CD4-positive, alpha-beta T cell treated with Interleukin-4 for 1 hour (primary cell): ENCODE results near the gene DDX23.
"Not testable (repeated sequence)": the region's sequence is repeated elsewhere in the genome, so short reads cannot be mapped to it uniquely, and the experiment has no call there.

Source experiments
- DNase-seq, 2 donors: peaks; one replicate each; pipeline ENCODE4 v3.0.0-alpha.2; 2020 to 2022

The DDX23 gene

DNA sequence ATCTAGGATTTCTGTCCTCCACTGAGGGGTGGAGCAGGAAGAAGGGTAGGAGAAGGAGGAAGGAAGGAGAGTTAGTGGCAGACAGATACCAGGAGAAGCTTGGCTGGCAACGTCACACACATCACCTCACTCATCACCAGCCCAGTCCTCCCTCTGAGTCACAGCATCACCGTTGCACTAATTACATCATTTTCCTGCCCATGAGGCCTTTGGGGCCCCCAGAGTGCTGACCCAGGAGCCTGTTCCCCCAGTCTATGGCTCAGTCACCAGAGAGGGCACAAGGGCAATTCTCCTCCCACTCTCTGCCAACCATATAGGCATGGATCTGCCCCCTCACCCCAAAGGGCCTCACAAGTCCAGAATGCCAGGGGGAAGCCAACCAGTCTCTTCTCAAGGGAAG, 9.1 kb upstream of the DDX23 start:
- no peak for DNase-seq

DNA sequence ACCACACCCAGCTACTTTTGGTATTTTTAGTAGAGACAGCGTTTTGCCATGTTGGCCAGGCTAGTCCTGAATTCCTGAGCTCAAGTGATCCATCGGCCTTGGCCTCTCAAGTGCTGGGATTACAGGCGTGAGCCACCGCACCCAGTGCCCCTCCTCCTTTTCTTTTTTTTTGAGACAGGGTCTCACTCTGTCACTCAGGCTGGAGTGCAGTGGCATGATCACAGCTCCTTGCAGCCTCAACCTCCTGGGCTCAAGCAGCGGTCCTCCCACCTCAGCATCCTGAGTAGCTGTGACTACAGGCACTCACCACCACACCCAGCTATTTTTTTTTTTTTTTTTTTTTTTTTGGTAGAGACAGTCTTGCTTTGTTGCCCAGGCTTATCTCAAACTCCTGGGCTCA, 8.3 kb upstream of the DDX23 start:
- not testable (repeated sequence) for DNase-seq

DNA sequence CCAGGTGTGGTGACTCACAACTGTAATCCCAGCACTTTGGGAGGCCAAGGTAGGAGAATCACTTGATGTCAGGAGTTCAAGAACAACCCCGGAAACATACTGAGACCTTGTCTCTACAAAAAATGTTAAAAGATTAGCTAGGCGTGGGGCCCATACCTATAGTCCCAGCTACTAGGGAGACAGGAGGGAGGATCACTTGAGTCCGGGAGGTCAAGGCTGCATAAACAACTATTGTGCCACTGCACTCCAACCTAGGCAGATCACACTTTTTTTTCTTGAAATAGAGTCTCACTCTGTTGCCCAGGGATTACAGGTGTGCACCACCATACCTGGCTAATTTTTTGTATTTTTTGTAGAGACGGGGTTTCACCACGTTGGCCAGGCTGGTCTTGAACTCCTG, 7.6 kb upstream of the DDX23 start:
- no peak for DNase-seq

DNA sequence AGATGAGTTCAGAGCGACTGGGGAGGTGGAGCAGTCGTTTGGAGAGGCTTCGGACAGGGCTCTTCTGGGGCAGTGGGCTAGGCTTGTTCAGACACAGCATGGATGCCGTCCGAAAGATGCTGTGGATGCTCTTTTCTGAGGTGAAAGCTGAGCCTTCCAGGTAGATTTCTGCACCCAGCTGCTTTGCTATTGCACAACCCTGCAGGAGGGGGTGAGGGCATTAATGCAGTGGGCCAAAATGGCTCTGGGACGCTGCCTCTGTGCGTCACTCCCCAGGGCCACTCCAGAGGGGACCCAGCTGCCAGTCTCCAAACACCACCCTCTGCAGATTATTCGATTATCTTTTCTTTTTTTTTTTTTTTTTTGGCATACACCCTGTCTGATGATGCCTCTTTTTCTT, 6.1 kb upstream of the DDX23 start:
- DNase-seq, result no peak

DNA sequence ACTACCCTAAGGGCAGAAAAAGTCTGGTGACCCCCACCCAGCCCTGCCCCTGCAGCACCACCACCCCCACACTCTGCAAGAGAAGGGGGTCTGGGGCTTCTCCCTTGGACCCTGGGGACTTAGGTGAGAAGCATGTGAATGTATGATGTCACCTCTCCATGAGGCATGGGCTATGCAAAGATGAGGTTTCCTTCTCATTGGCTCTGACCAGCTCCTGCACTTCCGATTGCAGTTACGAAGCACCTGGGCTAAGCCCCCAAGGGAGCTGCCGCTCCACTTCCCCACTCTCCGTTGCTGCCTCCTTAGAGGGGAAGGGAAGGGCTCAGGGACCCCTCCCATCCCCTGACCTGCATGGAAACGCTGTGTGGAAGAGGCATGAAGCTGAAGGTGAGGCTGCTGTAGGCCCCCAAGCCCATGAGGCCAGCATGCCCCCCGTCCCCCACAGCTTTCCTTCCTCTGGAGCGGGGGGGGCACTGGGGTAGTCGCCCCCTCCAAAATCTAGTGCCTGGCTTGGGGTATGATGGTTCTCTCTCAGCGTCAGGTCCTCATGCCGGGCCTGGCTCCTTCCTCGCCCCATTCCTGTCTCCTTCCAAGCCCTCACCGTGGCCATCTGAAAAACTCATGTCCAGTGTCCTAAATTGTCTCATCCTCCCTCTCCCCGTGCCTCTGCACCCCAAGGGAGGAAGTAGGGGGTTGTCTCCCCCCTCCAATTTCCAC, 5.5 kb upstream of the DDX23 start:
- no peak for DNase-seq

DNA sequence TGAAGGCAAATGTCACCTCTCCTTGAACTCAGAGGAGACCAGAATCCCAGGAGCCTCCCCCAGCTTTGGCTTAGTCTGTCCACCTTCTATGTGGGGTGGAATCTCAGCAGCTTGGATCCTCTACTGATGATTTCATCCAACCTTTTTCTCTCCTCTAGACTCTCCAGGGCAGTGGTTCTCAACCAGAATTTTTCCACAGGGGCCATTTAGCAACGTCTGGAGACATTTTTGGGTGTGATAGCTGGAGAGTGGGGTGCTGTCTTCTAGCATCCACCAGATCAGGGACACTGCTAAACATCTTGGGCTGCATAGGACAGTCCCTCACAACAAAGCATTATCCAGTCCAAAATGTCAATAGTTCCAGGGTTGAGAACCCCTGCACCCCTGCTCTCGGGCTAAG, 4.4 kb upstream of the DDX23 start:
- DNase-seq, result no peak

DNA sequence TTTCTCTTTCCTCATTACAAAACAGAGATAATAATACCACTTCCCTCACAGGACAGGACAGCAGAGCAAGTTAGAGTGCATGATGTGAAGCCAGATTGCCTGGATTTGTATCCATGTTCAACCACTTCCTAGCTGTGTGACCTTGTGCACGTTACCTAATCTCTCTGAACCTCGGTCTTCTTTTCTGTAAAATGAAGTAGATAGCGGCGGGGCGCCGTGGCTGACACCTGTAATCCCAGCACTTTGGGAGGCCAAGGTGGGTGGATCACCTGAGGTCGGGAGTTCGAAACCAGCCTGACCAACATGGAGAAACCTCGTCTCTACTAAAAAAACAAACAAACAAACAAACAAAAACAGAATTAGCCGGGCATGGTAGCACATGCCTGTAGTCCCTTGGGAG, 3.0 kb upstream of the DDX23 start:
- not testable (repeated sequence) for DNase-seq

DNA sequence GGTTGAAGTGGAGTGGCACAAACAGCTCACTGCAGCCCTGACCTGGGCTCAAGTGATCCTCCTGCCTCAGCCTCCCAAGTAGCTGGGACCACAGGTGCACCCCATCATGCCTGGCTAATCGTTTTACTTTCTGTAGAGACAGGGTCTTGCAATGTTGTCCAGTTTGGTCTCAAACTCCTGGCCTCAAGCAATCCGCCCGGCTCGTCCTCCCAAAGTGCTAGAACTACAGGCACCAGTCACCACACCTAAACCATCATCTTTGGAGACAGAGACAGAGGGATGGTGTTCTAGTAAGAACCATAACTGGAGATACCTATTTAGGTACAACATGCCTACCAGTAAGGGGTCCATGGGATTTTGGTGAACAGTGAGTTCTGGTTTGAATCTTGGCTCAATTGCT, 2.5 kb upstream of the DDX23 start:
- no peak for DNase-seq

DNA sequence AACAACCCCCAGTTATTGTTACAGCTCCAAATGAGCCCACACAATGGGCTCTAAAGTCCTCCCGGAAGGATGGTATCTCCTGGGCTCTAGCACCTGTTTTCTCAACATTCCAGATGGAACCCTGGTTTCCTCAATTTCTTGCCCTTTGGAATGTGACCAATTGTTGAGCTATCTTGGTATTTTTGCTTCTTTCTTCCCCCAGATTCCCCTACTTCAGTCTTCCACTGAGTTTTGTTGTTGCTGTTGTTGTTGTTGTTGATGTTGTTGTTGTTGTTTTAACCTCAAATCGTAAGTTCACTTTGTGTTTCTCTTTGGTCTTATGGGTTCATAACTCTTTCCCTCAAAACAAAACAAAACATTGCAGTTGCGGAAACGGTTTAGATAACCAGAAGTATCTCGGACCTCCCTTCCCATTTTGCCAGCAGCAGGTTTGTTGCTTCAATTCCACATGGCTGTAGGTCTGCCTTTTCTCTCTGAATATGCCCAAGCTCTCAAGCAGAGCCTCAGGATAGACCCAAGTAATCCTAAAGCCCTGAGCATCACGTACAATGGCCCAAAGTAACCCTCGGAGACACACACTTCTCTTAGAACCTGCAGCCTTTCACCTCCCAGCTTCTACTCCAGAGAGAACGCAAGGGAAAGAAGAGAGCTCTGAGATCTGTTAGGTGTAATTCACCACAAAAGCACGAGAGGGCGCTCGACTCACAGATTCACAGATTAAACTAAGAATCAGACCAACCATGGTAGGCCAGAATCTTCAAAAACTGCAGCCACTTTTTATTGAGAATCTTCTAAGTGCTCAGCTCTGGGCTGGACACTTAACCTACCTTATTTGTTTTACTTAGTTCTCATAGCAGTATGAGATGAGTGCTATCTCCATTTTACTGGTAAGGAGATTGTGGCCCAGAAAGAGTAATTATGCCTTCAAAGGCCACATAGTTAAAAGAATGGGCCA, 1.0 kb upstream of the DDX23 start:
- DNase-seq, result peak; percentile 89 to 92

DNA sequence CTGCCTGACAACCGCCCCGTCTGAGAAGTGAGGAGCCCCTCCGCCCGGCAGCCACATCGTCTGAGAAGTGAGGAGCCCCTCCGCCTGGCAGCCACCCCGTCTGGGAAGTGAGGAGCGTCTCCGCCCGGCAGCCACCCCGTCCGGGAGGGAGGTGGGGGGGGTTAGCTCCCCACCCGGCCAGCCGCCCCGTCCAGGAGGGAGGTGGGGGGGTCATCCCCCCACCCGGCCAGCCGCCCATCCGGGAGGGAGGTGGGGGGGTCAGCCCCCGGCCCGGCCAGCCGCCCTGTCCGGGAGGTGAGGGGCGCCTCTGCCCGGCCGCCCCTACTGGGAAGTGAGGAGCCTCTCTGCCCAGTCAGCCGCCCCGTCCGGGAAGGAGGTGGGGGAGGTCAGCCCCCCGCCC, 9.9 kb downstream of the DDX23 start:
- not testable (repeated sequence) for DNase-seq

DNA sequence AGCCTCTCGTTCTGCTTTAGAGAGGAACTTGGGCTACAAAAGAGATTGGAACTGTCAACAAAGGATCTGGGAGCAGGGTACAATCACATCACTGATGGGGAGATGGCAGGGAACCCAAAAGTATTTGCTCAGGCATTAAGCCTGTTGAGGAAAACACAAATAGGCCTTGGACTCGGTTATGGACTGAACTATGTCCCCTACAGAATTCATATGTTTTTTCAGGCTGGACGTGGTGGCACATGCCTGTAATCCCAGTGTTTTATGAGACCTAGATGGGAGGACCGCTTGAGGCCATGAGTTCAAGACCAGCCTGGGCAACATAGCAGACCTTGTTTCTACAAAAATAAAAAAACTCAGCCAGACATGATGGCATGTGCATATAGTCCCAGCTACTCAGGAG, 13.9 kb downstream of the DDX23 start:
- DNase-seq, result no peak

DNA sequence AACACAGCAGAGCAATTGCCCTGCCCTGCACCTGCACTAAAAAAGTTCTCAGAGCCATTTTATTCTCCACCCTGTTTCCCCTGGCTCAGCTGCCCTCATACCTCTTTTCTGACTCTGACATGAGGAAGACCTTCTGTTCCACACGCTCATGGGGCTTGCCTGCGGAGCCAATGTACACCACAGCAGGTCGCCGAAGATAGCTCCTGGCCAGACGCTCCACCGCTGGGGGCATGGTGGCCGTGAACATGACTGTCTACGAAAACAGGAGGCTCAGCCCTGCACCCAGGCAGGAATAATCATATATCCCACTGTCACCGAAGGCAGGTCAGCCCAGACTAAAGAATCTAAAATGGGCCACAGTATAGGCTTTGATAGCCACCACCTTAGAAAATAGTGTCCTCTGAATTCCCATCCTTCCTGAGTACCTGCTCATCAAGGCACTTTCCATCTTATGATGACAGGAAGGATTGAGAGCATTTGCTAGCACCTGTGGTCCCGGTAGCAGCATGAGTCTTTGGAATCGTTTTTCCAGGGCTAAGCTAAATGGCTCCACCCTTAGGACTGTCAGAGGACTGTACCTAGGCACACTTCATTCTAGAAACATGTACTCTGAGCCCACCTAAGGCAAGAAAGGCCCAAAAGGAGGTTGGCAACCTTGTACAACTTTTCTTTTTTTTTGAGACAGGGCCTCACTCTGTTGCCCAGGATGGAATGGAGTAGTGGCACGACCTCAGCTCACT, 19.5 kb downstream of the DDX23 start:
- DNase-seq, result no peak

DNA sequence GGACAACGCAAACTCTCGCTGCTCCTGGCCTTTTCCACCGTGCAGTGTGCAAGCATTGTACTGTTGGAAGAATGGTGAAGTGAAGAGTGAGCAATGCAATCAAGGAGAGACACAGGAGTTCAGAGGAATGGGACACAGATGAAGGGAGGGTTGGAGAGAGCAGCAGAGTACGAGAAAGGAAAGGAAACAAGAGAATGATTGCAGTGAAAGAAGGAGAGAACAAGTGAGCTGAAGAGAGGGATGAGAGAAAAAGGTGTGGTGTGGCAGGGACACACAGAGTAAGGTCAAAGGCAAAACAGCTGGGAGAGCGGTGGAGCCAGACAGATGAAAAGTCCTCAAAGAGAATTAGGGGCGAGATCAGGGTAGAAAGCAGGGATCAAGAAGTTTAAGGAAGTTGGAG, 20.7 kb downstream of the DDX23 start:
- DNase-seq, result no peak

DNA sequence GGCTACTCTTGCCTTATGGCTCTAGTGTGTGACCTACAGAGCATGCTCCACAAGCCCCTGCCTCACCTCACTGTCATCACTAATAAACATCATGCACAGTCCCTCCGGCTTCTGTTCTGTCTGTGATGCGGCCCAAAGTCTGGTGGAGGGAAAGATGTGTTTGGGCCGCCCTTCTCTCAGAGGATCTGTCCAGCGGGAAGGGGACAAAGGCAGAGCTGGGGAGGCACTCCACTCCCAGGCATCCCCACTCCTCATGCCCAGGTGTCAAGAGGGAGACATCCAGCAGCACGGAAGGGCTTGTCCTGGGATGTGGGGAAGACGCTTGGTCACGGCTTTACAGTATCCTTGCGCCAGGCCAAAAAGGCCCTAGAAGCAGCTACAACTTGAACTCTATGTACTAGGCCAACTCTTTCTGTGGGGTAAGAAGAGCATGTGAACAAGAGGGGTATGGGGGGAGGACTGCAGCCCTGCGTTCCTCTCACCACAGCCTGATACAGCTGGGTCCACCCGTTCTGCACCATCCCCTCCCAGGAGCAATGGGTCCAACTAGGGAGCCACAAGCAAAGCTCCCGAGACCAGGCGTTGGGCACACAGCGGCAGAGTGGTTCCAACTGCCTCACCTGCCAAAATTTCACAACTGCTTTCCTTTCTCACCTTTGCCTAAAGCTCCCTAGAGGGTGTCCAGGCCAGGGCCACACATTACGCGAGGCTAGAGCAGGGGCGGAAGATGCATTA, 23.0 kb downstream of the DDX23 start:
- no peak for DNase-seq

DNA sequence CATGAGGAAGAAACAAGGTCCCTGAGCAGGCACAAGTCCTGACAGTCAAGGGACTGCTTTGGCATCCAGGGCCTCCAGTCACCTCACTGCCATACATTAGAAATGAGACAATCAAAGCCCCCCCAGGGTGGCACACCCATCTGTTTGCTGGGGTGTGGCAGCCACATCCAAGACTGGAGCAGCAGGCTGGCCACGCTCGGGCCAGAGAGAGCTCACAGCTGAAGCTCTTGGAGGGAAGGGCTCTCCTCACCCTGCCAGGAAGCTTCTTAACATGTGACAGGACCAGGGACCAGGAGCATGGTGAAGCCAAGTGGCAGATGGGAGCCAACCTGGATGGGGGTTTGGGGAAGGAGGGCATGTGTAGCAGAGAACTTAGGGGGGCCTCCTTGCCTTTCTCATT, 23.7 kb downstream of the DDX23 start:
- no peak for DNase-seq

DNA sequence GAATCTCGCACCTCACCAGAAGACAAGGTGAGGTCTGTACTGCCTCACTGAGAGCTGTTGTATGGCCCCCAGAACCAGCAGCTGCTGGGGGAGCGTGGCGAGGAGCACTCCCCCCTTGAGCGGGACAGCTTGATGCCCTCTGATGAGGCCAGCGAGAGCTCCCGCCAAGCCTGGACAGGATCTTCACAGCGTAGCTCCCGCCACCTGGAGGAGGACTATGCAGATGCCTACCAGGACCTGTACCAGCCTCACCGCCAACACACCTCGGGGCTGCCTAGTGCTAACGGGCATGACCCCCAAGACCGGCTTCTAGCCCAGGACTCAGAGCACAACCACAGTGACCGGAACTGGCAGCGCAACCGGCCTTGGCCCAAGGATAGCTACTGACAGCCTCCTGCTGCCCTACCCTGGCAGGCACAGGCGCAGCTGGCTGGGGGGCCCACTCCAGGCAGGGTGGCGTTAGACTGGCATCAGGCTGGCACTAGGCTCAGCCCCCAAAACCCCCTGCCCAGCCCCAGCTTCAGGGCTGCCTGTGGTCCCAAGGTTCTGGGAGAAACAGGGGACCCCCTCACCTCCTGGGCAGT, 24.4 kb downstream of the DDX23 start:
- DNase-seq, result no peak

DNA sequence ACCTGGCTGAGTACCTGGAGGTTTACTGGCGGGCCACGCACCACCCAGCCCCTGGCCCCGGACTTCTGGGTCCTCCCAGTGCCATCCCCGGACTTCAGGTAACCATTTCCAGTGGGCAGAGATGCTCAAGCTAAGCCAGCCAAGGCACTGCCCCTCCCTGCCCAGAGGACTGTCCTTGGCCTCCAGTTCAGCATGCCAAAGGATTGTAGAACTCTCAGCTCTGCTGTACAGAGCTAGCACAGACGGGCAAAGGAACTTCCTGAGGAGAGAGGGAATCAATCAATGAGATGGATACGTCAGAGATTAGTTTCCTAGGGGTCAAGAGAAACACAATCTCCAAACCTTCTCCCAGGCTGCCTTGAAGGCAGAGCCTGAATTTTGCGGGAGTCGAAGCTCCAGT, 24.9 kb downstream of the DDX23 start:
- DNase-seq, result no peak

DNA sequence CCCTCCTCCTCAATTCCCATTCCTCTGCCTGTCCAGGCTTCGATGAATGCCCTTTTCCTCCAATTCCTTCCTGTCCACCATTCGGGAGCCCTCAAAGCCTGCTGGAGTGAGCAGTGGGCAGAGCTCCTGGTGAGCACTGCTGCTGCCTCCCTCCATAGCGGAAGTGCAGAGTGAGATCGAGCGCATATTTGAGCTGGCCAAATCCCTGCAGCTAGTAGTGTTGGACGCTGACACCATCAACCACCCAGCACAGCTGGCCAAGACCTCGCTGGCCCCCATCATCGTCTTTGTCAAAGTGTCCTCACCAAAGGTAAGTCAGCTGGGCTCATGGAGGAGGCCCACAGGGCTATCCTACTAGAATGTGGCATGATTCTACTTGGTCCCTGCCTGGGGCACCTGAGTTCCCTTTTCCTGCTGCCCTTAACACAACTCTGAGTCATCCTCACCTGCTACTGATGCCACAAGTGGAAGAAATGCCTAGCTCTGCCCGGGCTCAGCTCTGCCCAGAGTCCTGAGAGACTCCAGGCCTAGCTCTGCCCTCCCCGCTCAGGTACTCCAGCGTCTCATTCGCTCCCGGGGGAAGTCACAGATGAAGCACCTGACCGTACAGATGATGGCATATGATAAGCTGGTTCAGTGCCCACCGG, 25.6 kb downstream of the DDX23 start:
- DNase-seq, result no peak

DNA sequence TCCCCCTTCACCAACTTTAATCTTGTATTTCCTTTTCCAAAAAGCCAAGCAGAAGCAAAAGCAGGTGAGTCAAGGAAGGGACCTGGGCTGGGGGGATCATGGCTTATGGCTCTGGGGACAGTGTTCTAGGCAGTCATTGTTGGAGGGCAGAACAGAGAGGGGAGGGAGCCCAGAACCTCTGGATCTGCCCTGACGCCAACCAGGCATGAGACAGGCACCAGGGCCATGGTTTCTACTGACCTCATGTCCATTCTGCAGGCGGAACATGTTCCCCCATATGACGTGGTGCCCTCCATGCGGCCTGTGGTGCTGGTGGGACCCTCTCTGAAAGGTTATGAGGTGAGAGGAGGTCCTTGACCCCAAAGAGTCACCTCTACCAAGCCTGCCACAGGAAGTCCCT, 27.1 kb downstream of the DDX23 start:
- DNase-seq, result no peak

DNA sequence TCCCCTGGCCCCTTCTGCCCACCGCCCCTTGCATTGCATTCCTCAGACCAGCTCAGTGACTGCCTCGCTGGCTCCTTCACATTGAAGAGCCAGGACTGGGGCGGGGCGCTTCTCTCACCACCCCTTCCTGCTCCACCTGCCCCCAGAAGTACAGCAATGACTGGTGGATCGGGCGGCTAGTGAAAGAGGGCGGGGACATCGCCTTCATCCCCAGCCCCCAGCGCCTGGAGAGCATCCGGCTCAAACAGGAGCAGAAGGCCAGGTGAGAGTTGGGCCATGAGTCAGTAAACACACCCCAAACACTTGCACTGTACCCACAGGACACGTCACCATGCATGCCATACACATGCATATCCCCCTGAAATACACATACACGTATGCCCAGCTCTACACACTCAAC, 27.9 kb downstream of the DDX23 start:
- peak in 1 of 2 donors; percentile 22 for DNase-seq

DNA sequence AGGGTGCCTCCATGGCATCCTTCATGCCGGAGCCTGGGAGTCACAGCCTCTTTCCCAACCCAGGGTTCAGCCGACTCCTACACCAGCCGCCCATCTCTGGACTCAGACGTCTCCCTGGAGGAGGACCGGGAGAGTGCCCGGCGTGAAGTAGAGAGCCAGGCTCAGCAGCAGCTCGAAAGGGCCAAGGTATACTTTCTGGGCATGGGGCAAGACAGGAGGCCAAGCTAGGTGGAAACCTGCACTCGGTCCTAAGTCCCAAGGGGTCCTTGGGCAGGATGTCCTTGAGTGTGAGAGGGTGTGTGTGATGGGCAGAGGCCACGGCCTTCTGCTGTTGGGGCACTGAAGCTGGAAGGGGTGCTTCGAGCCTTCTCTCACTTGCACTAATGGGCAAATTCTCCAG, 28.7 kb downstream of the DDX23 start:
- no peak for DNase-seq

DNA sequence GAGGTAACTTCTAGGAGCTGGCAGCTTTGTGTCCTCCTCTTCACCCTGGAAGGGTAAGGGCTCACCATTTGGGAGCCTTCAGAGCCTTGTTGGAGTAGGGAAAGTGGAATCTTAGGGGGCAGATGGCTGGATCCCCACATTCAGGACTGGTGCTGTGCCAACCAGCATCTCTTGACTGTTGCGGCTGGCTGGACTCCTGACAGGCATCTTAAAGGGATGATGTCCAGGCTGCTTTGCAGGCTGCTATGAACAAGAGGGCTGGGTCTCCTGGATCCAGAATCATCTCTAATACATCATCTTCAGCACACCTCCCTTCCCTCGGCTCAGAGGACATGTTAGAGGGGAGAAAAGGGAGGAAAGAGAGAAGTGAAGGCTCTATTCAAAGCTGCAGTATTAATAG, 29.3 kb downstream of the DDX23 start:
- no peak for DNase-seq
